HG03064 (cell line): ENCODE measurements around the gene DIPK1C.

Source experiments
- ATAC-seq: cut with Tn5 transposase; IDR thresholded peaks from one replicate; pipeline ENCODE4 v1.9.1; 2021; ENCODE audit warnings: low read depth; ENCODE audit not compliant: unreplicated experiment

The DIPK1C gene

DNA sequence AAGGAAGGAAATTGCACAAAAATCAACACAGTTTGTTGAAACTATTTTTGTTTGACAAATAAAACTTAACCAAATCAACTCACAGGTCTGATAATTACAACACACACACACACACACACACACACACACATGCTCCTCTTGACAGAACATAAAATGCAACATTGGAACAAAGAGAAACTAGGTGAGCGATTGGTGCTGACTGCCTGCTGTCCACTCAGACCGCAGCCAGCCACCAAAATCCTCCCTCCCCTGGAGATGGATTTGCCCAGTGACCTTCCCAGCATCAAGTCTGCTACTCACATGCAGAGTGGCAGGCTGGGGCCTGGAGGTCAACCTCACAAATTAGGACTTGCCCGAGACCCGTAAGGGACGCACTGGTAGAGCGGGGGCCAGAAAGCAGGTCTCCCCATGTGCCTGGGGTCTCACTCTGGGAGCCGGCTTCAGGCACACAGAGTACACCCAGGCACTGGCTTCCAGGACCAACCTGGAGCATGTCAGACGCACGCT, 61.4 kb downstream of the DIPK1C start:
- no peak for ATAC-seq

DNA sequence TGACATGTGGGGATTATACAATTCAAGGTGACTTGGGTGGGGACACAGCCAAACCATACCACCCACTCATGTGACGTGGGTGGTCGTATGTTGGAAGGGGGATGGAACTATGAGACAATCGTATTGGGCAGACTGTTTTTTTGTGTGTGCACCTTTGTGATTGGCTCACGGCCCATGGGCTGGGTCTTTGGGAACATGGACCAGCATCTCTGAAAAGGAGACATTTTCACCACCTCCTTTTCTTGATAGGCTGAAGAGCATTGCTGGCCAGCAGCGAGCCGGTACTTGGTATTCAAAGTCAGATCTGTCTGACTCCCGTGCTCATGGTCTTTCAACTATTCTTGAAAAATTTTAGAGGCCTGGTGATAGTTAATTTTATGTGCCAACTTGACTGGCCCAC, 62.1 kb downstream of the DIPK1C start:
- no peak for ATAC-seq

DNA sequence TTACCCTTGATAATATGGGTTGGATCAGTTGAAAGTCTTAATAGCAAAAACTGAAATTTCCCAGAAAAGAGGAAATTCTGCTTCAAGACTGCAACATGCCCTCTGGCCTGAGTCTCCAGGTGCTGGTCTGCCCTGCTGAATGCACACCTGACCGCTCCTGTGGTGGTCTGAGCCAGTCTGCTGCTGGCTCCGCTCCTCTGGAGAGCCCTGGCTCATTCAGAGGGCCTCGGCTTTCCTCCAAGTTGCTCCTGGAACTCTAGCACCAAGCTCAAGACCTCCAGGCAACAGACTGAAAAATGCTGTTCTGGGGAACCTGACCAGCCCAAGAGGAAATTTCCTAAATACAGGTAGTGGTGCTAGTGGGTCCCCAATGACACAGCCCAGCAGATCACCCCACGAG, 64.8 kb downstream of the DIPK1C start:
- no peak for ATAC-seq

DNA sequence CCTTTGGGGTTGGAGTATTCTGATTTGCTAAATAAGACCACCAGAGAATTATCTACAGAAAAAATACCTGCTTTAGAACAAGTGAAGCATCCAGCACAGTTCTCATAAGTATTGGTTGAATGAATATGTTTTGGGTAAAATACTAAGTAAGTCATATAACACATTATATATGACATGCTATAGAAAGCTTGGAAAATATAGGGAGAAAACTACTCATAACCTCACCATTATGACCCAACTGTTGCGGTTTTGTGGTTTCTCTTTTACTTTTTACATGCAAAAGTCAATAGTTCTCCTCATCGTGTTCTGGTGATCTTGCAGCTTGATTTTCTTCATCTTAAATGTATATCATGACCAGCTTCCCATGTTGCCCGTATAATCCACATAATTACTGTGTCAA, 66.2 kb downstream of the DIPK1C start:
- ATAC-seq: no peak

DNA sequence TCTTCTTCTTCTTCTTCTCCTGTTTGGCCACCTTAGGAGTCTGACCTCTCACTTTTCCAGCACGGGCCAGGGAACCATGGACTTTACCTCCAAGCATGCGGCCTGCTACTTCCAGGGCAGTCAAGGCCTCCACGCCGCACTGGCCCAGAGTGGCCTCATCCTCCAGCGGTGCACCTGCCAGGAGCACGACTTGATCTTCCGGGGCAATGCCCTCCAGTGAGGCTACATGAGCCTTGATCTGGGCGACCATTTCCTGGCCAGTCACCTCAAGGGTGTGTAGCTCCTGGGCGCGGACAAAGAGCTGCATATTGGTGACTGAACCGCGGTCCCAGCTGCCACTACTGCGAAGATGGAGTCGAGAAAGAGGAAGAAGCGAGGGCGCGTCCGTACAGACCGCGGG, 67.1 kb downstream of the DIPK1C start:
- no peak for ATAC-seq

DNA sequence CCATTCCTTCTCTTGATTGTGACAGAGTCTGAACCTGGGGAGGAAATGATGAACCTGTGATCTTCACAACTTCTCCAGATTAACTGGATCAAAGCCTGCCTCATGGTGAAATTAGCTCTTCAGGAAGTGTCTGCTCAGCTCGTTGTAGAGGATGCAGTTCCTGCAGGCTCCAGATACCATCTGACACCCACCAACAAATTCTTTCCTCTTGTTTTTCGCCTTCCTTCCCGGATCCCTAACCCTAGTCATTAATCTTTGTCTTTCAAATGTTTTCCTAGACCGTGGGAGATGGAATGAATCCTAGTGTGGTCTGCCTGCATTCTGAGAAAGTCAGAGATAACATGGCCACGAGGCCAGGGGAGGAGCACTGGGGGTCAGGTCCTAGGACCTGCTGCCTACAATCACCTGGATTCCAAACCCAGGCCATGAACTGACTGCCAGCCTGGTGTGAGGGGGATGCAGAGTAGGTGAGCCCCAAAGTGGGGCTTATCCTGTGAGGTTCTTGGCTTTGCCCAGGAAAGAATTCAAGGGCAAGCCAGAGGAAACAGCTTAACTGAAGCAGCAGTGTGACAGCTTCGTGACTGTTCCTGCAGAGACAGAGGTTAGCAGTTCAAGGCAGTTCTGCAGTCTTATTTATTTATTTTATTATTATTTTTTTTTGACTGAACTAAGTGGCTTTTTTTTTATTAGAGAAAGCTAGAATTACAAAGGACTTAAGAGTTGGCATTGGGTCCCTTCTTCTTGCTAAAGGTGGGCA, 67.8 kb downstream of the DIPK1C start:
- ATAC-seq: no peak

DNA sequence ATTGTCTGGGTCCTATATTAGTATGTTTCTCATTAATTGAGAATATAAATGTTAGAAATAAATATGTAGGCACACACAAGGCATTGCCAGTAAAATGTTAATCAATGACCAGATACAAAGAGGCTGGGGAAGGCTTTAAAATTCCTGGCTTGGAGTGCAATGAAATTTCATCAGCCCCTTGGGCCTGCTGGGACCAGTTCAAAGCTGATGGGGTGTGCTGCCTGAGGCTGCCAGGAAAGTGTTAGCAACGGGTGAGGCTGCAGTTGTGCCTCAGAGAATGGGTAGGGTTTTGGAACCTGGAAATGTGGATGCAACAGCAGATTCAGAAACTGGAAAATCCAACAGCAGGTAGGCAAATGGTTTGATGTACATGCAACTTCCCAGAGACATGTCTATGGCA, 68.9 kb downstream of the DIPK1C start:
- ATAC-seq: no peak

DNA sequence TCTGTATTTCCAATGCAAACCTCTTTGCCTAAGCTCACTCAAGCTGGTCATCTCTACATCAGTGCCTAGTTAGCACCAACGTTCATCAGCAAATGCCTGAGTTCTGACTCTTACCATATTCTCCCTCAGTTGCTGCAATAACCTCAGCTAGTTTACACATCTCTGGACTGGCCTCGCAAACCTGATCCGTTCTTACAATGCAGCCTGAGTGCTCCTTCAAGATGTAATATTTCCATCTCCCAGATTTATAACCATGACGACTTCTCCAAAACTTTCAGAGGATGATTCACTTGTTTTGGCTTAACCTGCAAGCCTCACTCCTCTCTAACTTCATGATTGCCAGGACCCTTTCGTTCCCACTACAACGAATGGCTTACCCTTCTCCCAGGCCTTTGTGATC, 69.7 kb downstream of the DIPK1C start:
- ATAC-seq: no peak
